Osteocyte (in vitro differentiated cells): Measurements from ENCODE around the gene EXOC6B. TPM values are rescaled to one million over a fixed set of nuclear protein-coding genes. Genes with fewer than 3 reads are reported as not detected.

Source experiments
- DNase-seq: peaks from one replicate; pipeline ENCODE4 v3.0.0; 2021; ENCODE audit warnings: mixed read lengths; ENCODE audit not compliant: unreplicated experiment; ENCODE audit errors: extremely low spot score
- H3K27ac Mint-ChIP-seq: one replicate; pipeline ENCODE4 v1.8.0; 2021; ENCODE audit warnings: mild to moderate bottlenecking, mixed read lengths; ENCODE audit not compliant: unreplicated experiment
- H3K27me3 Mint-ChIP-seq: one replicate; pipeline ENCODE4 v1.8.0; 2021; ENCODE audit warnings: mixed read lengths; ENCODE audit not compliant: unreplicated experiment
- H3K36me3 Mint-ChIP-seq: one replicate; pipeline ENCODE4 v1.8.0; 2021; ENCODE audit warnings: mixed read lengths; ENCODE audit not compliant: unreplicated experiment
- H3K4me1 Mint-ChIP-seq: one replicate; pipeline ENCODE4 v1.8.0; 2021; ENCODE audit warnings: mixed read lengths; ENCODE audit not compliant: unreplicated experiment
- H3K4me3 Mint-ChIP-seq: one replicate; pipeline ENCODE4 v1.8.0; 2021; ENCODE audit warnings: mild to moderate bottlenecking, moderate library complexity, mixed read lengths; ENCODE audit not compliant: unreplicated experiment
- H3K9me3 Mint-ChIP-seq: one replicate; pipeline ENCODE4 v1.8.0; 2021; ENCODE audit warnings: mixed read lengths; ENCODE audit not compliant: unreplicated experiment
- total RNA-seq: library from RNA; stranded (reverse); gene quantifications from 2 replicates; pipeline ENCODE4 v1.2.1, GENCODE V29; 2021
- TF ChIP-seq, protein P1 (sequence below): fragments of 200-600 bp; sonication (generic); IDR thresholded peaks from 2 replicates; pipeline ENCODE4 v1.5.0; 2021; ENCODE audit warnings: antibody characterized with exemption, mild to moderate bottlenecking, moderate library complexity

Gene EXOC6B
- total RNA-seq, 1 donor from 2014 or later, result 33.8 TPM

DNA sequence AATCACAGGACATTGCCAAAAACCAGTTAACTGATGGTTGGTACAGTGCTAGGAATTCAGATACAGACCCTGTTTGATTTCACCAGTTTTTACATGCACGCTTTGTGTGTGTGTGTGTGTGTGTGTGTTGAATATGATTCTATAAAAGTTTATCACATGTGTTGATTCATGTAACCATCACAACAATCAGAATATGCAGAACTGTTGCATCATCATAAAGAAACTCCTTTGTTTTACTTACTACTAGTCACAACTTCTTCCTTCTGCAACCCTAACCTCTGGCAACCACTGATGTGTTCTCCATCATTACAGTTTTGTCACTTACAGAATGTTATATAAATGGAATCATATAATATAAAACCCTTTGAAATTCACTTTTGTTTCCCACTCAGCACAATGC lies 533.4 kb downstream of the EXOC6B start:
- no peaks in the 10 kb centered on the region for H3K36me3 Mint-ChIP-seq
- H3K4me3 Mint-ChIP-seq, result no peak overlapping the region
- H3K4me1 Mint-ChIP-seq, result peaks cover 16% of the 10 kb centered on the region
- H3K9me3 Mint-ChIP-seq, result peaks cover 2% of the 10 kb centered on the region
- H3K27ac Mint-ChIP-seq, result no peak overlapping the region
- TF ChIP-seq, protein P1, sequence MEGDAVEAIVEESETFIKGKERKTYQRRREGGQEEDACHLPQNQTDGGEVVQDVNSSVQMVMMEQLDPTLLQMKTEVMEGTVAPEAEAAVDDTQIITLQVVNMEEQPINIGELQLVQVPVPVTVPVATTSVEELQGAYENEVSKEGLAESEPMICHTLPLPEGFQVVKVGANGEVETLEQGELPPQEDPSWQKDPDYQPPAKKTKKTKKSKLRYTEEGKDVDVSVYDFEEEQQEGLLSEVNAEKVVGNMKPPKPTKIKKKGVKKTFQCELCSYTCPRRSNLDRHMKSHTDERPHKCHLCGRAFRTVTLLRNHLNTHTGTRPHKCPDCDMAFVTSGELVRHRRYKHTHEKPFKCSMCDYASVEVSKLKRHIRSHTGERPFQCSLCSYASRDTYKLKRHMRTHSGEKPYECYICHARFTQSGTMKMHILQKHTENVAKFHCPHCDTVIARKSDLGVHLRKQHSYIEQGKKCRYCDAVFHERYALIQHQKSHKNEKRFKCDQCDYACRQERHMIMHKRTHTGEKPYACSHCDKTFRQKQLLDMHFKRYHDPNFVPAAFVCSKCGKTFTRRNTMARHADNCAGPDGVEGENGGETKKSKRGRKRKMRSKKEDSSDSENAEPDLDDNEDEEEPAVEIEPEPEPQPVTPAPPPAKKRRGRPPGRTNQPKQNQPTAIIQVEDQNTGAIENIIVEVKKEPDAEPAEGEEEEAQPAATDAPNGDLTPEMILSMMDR, result no peak
- no peaks in the 10 kb centered on the region for H3K27me3 Mint-ChIP-seq
- DNase-seq, result no peak

DNA sequence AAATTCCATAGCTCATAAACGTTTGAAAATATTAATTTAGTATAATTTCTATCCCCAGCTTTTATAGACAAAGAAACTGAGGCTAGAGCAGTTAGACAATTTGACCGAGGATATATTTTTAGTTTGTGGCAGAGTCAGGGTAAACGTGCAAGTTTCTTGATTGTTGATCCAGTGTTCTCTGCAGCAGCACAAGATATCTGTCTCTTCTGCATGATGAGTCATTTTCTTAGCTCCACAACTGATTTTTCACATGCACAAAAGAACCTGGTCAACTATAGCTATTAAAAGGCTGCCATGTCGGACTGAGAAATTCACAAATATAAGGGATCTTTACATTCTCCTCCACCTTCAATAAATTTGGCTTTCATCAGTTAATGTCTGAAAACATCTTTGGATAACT lies 534.8 kb downstream of the EXOC6B start:
- TF ChIP-seq, protein P1, result no peak
- Mint-ChIP-seq H3K4me1 (peaks cover 16% of the 10 kb centered on the region), H3K27ac (no peak overlapping the region), H3K36me3 (no peaks in the 10 kb centered on the region), H3K9me3 (no peaks in the 10 kb centered on the region), H3K4me3 (no peak overlapping the region), H3K27me3 (no peaks in the 10 kb centered on the region)
- DNase-seq, result no peak

DNA sequence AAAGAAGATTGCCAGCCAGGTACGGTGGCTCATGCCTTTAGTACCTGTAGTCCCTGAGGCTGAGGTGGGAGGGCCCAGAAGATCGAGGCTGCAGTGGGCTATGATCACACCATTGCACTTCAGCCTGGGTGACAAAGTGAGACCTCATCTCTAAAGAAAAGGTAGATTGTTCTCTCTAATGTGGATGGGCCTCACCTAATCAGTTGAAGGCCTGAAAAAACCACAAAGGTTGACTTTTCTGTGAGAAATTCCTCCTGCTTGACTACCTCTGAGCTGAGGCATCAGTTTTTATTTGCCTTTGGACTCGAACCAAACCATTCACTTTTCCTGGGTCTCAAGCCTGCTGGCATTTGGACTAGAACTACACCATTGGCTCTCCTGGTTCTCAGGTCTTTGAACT lies 536.1 kb downstream of the EXOC6B start:
- H3K9me3 Mint-ChIP-seq, result no peaks in the 10 kb centered on the region
- peaks cover 16% of the 10 kb centered on the region for H3K4me1 Mint-ChIP-seq
- H3K36me3 Mint-ChIP-seq, result no peaks in the 10 kb centered on the region
- TF ChIP-seq, protein P1, result no peak
- H3K27me3 Mint-ChIP-seq, result no peaks in the 10 kb centered on the region
- DNase-seq, result no peak
- H3K4me3 Mint-ChIP-seq, result no peak overlapping the region
- no peak overlapping the region for H3K27ac Mint-ChIP-seq

DNA sequence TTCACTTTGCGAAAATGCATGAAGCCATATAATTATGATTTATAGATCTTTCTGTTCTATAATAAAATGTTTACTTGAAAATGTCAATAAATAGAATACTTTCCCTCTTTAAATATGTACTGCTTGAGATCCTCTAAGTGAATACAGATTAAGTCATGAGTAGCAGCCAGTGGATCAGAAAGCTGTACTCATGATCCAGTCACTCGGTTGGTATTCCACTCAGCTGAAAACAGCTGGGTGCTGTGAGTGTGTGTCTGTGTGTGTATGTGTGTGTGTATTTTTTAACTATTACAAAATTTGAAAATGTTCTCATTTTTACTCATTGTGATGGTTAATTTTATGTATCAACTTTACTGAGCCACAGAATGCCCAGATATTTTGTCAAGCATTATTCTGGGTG lies 536.5 kb downstream of the EXOC6B start:
- H3K27me3 Mint-ChIP-seq, result no peaks in the 10 kb centered on the region
- H3K36me3 Mint-ChIP-seq, result no peaks in the 10 kb centered on the region
- peaks cover 16% of the 10 kb centered on the region for H3K4me1 Mint-ChIP-seq
- H3K9me3 Mint-ChIP-seq, result peaks cover under 1% of the 10 kb centered on the region
- no peak overlapping the region for H3K4me3 Mint-ChIP-seq
- DNase-seq, result no peak
- H3K27ac Mint-ChIP-seq, result no peak overlapping the region
- TF ChIP-seq, protein P1, result no peak

DNA sequence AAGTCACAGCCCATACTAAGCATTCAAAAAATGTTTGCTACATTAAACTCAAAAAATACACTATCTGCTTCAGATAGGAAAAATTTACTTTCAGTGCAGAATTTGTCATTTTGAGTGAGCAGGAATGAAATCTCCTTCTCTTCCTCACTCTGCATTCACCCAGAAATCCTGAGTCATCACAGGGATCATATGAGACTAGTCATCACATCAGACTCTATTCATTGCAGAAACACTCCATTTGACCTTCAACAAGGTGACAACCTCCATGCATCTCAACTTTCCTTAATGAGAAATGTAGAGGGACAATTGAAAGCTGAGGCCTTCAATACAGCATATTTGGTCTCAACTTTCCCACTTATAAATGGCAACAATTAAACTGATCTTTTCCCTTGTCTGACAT lies 547.8 kb downstream of the EXOC6B start:
- peaks cover 10% of the 10 kb centered on the region for H3K9me3 Mint-ChIP-seq
- peaks cover 23% of the 10 kb centered on the region for H3K4me1 Mint-ChIP-seq
- H3K36me3 Mint-ChIP-seq, result no peaks in the 10 kb centered on the region
- H3K27ac Mint-ChIP-seq, result no peak overlapping the region
- H3K27me3 Mint-ChIP-seq, result no peaks in the 10 kb centered on the region
- no peak for DNase-seq
- H3K4me3 Mint-ChIP-seq, result no peak overlapping the region
- TF ChIP-seq, protein P1, result no peak
